Inflammatory macrophage treated with lipopolysaccharide for 4 hours (primary cell): ENCODE measurements around the gene NADSYN1.

ENCODE experiments used
- DNase-seq: peaks from one replicate; pipeline ENCODE4 v3.0.0-alpha.2; 2020

Gene NADSYN1

DNA sequence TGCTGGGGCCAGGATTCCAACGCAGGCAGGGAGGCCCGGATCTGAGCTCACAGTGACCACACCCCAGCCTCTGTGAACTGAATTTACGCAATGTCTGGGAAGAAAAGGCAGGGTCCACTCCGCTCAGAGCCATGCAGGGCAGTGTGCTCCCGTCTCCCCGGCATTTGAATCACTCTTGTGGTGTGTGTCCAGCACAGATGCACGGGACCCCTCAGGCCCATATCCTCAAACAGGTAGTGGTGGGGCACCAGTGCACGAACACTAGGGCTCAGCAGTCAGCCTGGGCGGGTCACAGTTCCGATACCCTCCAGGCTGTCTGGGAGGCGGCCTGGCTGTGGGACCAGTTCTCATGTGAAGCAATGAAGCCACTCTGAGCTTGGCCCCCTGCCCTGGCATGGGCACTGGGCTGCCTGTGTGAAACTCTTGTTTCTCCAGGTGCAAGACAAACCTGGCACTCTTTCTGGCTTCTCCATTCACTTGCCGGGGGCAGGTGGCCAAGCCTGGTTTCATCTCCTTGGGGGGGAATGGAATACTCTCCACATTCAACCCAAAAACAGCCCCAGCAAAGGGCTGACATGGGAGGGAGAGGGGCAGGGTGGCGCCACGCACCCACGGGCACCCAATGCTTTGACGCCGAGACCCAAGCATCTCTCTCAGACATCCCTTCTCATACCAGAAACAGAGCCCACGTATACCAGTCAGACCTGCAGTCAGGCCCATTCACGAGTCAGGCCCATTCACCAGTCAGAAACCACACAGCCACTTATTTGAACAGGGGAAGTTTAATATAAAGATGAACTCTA, 19.2 kb upstream of the NADSYN1 start:
- no peak for DNase-seq

GRCh38 chr11:71434576-71435130, 18.4 kb upstream of the NADSYN1 start:
- DNase-seq, result no peak

DNA sequence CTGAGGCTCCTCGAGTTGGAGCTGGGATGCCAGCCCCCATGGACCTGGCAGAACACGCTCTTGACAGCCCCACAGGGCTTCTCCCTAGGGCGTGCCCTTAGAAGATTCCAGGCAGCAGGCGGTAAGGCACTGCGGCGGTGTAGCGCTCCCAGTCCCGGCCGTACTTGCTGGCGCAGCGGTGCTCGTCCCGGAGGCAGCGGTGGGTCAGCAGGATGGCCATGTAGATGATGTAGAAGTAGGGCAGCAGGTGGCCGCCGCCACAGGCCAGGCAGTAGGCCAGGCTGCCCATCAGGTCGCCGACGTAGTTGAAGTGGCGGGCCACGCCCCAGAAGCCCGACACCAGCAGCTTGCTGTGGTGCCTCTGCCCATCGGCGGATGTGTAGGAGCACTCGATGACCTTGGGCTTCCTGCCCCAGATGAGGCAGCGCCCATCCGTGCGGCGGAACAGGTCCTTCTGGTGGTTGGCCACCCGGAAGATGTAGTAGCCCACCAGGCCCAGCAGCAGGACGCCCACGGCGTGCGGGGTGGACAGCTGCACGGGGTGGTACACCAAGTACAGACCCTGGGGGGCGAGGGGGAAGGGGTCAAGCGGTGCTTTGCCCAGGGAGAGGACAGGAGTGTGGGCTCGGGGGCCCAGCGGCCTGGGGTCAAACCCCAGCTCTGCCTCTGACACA, 17.6 kb upstream of the NADSYN1 start:
- no peak for DNase-seq

- DNase-seq, result no peak
Measured at GRCh38 chr11:71436861-71437260, 16.1 kb upstream of the NADSYN1 start.

GRCh38 chr11:71437399-71437798, 15.6 kb upstream of the NADSYN1 start:
- no peak for DNase-seq

GRCh38 chr11:71437879-71438278, 15.1 kb upstream of the NADSYN1 start:
- DNase-seq, result no peak

- no peak for DNase-seq
Measured at GRCh38 chr11:71438650-71439049, 14.4 kb upstream of the NADSYN1 start.

- no peak for DNase-seq
Measured at GRCh38 chr11:71440021-71440755, 12.8 kb upstream of the NADSYN1 start.

GRCh38 chr11:71441251-71441650, 11.8 kb upstream of the NADSYN1 start:
- DNase-seq, result no peak

GRCh38 chr11:71442123-71442522, 10.9 kb upstream of the NADSYN1 start:
- no peak for DNase-seq

GRCh38 chr11:71442880-71443279, 10.1 kb upstream of the NADSYN1 start:
- DNase-seq, result no peak

DNA sequence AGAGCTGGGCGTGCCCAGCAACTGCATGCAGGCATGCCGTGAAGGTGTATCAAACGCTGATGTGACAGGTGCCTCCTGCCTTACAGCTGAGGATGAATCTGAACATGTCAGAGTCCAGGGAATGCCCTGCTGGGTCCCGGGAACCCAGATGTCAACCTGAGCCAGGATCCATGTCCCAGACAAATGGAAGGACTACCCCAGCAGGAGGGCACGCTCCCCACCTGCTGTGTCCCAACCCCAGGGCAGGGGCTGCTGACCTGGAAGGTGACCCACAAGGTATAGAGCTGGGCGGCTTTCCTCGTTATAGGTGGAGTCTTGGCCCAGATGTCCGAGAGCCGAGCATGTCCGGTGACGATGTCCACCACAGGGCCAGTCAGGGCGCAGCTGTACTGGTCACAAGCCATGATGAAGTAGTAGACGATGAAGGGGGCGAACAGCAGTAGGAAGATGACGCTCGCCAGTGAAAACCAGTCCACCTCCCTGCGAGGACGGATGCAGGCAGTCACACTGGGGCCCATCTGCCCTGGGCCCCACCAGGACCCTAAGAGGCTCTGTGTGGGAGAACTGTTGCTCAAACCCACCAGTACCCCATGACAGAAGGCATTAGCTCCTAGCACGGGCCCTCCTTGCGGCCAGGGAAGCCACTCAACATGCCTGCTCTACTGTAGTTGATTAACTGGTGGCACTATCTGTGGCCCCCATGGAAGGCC, 9.1 kb upstream of the NADSYN1 start:
- DNase-seq, result no peak

- no peak for DNase-seq
Measured at GRCh38 chr11:71444811-71445210, 8.2 kb upstream of the NADSYN1 start.

DNA sequence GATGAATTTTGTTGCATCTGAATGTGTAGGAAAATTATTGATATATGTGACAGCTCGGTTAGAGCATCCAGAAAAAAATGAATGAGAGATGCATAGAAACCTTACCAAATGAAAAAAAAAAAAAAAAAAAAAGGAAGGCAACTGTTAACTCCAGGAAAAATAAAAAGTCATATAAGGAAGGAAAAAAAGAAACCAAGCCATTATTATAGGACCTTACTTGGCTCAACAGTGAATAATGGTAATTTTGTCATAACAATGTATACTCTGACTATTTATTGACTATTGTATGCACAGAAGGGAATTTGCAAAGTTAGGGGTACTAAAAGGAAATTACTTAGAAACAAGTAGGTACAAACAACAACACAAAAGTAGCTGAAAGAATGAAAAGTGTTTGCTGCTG, 6.9 kb upstream of the NADSYN1 start:
- no peak for DNase-seq

GRCh38 chr11:71446942-71447688, 5.9 kb upstream of the NADSYN1 start:
- peak; percentile 71 for DNase-seq

DNA sequence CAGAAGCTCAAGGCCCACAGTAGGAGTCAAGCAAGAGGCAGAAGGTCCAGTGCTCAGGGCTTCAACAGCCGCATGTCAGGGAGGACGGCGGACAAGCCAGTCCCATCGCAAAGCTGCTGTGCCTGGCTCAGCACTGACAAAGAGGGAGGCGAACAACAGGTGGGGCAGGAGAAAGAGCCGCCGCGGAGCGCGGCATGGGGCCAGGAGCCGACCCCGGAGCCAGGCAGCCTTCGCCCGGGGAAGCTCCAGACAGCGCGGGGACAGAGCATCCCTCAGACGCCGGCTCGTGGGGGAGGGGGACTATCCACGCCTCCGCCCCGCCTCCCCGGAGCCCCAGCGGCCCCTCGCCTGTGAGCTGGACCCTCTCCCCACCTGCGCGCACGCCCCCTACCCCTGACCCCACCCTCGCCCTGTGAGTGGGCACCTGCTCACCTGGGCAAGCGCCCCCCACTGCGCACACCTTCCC, 5.2 kb upstream of the NADSYN1 start:
- peak; percentile 8 for DNase-seq

DNA sequence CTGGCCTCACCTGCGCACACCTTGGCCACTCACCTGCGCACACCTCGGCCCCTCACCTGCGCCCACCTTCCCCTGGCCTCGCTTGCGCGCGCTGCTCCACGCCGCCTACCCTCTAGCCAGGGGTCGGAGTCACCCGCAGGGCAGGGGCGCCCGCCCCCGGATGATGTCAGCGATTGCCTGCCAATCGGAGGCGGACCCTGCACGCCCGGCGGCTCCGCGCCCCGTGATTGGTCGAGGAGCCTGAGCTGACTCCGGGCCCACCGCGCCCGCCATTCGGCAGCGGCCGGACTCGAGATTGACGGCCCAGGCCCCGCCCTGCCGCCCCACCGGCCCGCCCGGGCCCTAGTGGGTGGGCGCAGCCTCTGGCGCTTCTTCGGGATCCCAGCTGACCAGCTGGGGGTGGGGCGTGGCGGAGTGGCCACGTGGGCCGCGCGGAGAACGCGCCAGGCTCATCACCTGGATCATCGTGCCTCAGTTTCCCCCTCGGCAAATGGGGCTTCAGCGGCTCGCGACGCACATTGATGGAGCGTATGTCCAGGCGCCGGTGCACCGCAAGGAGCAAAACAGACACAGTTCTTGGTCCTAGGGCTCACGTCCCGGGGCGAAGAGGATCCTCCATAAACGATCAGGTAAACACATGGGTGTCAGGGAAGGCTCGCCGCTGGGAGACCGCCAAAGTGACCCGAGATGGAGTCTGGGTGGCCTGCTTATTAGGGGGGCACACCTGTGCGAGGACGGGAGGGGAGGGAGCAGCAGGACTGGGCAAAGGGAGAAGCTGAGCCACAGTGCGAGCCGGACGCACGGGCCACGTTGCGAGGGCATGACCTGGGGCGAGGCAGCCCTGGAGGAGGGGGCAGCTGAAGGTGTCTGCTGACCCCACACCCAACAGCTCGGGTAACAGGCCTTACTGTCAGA, 4.5 kb upstream of the NADSYN1 start, which contains the start of gene DHCR7:
Gene DHCR7 (minus strand): TSS at position 137 of the 915 bp plus-strand sequence. CDS start 3,441 bp downstream, outside the sequence.
- peak; percentile 94 for DNase-seq

GRCh38 chr11:71449596-71449995, 3.4 kb upstream of the NADSYN1 start:
- DNase-seq, result no peak

DNA sequence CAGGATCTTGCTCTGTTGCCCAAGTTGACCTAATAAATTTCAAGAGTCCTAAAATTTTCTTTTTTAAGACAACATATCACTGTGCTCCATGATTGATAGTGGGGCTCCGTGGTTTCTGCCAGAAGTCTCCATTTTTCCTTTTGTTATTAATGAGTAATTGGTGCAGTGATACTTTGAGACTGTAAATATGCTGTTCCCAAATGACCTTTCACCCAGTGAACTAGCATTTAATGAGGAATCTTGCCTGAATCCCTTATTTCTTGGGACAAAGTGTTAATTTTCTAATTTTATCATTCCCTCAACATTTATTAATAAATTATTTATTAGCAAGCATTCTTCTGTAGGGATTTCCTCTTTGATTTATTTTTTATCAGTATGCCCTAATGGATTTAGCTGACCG, 2.5 kb upstream of the NADSYN1 start:
- DNase-seq, result no peak

- no peak for DNase-seq
Measured at GRCh38 chr11:71450939-71451338, 2.1 kb upstream of the NADSYN1 start.
